Measurements from ENCODE around the gene BABAM2. TPM values are rescaled to one million over a fixed set of nuclear protein-coding genes. Genes with fewer than 3 reads are reported as not detected.

The BABAM2 gene
- total and polyA plus RNA-seq, 2 experiments from 2014 or later: 17.8 to 21.5 TPM

GRCh38 chr2:28338831-28339321 lies 448.3 kb downstream of the BABAM2 start:
- Mint-ChIP-seq H3K4me1 (peaks cover 31% of the 10 kb centered on the region), H3K36me3 (ENCODE audit: low read depth) (no peaks in the 10 kb centered on the region), H3K27me3 (ENCODE audit: insufficient read depth, low read depth, poor library complexity) (peaks cover 8% of the 10 kb centered on the region), H3K27ac (0 out of 2 replicates have a peak overlapping the region, but pooled peaks have one; percentile 24), H3K4me3 (no peak overlapping the region), H3K9me3 (no peaks in the 10 kb centered on the region)
- Histone ChIP-seq H3K36me3 (ENCODE audit: insufficient read depth) (no peaks in the 10 kb centered on the region), H3K79me2 (replicated peaks; ENCODE audit: insufficient read depth) (no peaks in the 10 kb centered on the region), H3K27me3 (ENCODE audit: insufficient read depth) (no peaks in the 10 kb centered on the region), H3F3A (replicated peaks; ENCODE audit: low read depth) (no peaks in the 10 kb centered on the region), H3K27ac (ENCODE audit: low read depth) (no peak overlapping the region), H3K4me2 (no peak overlapping the region), H3K9me2 (ENCODE audit: insufficient read depth) (no peaks in the 10 kb centered on the region), H3K4me1 (ENCODE audit: insufficient read depth) (peaks cover 8% of the 10 kb centered on the region), H2AFZ (no peak overlapping the region), H3K4me3 (no peak overlapping the region), H4K20me1 (replicated peaks; ENCODE audit: insufficient read depth) (no peaks in the 10 kb centered on the region)
- no peak for ATAC-seq
- no peak for DNase-seq (ENCODE audit: low spot score)
- no peak for TF ChIP-seq POLR2AphosphoS5 (IDR thresholded peaks at IDR 0.05; ENCODE audit: low read depth)
- no peak for TF ChIP-seq CTCF (conservative IDR thresholded peaks at IDR 0.05; ENCODE audit: low read depth in 2 of 2)
- no peak for TF ChIP-seq JUNB (IDR thresholded peaks at IDR 0.05; ENCODE audit: unreplicated experiment)
- no peak for TF ChIP-seq ZNF331 (CRISPR knock-in tag; IDR thresholded peaks at IDR 0.05; ENCODE audit: low read depth)
- TF ChIP-seq EZH2phosphoT487 (IDR thresholded peaks at IDR 0.05; ENCODE audit: unreplicated experiment): no peak
- TF ChIP-seq STAT1 (IDR thresholded peaks at IDR 0.05; ENCODE audit: unreplicated experiment): no peak
- no peak for TF ChIP-seq NANOG (IDR thresholded peaks at IDR 0.05; ENCODE audit: borderline replicate concordance)
- TF ChIP-seq, protein P1, sequence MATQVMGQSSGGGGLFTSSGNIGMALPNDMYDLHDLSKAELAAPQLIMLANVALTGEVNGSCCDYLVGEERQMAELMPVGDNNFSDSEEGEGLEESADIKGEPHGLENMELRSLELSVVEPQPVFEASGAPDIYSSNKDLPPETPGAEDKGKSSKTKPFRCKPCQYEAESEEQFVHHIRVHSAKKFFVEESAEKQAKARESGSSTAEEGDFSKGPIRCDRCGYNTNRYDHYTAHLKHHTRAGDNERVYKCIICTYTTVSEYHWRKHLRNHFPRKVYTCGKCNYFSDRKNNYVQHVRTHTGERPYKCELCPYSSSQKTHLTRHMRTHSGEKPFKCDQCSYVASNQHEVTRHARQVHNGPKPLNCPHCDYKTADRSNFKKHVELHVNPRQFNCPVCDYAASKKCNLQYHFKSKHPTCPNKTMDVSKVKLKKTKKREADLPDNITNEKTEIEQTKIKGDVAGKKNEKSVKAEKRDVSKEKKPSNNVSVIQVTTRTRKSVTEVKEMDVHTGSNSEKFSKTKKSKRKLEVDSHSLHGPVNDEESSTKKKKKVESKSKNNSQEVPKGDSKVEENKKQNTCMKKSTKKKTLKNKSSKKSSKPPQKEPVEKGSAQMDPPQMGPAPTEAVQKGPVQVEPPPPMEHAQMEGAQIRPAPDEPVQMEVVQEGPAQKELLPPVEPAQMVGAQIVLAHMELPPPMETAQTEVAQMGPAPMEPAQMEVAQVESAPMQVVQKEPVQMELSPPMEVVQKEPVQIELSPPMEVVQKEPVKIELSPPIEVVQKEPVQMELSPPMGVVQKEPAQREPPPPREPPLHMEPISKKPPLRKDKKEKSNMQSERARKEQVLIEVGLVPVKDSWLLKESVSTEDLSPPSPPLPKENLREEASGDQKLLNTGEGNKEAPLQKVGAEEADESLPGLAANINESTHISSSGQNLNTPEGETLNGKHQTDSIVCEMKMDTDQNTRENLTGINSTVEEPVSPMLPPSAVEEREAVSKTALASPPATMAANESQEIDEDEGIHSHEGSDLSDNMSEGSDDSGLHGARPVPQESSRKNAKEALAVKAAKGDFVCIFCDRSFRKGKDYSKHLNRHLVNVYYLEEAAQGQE (IDR thresholded peaks at IDR 0.05; ENCODE audit: unreplicated experiment): no peak
- no peak for TF ChIP-seq EZH2 (IDR thresholded peaks at IDR 0.05; ENCODE audit: low read depth, unreplicated experiment)

DNA sequence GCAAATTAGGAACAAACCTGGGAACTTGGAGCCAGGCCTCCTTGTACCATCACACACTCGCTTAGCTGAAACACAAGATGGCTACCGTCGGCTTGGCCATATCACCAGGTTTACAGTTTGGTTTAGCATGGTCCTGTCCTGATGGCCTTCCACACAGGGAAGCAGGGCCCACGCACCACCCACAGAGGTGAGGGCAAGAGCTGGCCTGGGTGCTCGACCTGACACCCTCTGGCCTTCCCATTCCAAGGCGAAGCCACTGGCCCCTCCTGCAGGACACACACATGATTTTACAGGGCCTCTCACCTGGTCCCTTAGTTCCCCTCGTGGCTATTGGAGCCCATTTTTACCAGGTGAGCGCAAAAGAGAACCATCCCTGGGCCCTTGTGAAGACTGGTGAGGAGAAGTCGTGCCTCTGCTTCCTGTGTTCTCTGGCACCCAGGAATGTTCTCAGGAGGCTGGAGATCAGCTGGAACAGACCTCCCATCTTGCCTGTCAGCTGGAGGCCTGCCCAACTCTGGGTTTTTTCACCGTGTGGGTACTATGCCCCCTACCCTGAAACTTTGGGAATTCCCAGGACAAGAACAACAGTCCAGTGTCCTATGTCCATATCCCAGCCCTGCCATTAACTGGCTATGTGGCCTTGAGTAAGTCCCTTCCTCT lies 449.1 kb downstream of the BABAM2 start:
- Mint-ChIP-seq H3K4me1 (peaks cover 31% of the 10 kb centered on the region), H3K9me3 (no peaks in the 10 kb centered on the region), H3K27ac (no peak overlapping the region), H3K36me3 (ENCODE audit: low read depth) (no peaks in the 10 kb centered on the region), H3K27me3 (ENCODE audit: insufficient read depth, low read depth, poor library complexity) (peaks cover 8% of the 10 kb centered on the region), H3K4me3 (no peak overlapping the region)
- DNase-seq (ENCODE audit: low spot score): no peak
- no peaks in the 10 kb centered on the region for H3K27me3 ChIP-seq (ENCODE audit: insufficient read depth)
- H2AFZ ChIP-seq: no peak overlapping the region
- no peaks in the 10 kb centered on the region for H3K36me3 ChIP-seq (ENCODE audit: insufficient read depth)
- no peaks in the 10 kb centered on the region for H3K79me2 ChIP-seq (replicated peaks; ENCODE audit: insufficient read depth)
- H3K4me1 ChIP-seq (ENCODE audit: insufficient read depth): peaks cover 8% of the 10 kb centered on the region
- H3K4me3 ChIP-seq: no peak overlapping the region
- no peaks in the 10 kb centered on the region for H3K9me2 ChIP-seq (ENCODE audit: insufficient read depth)
- TF ChIP-seq CTCF (conservative IDR thresholded peaks at IDR 0.05; ENCODE audit: low read depth in 2 of 2) (peak in 1 of 2 experiments; percentile 15; a peak in 1 of 4 replicates), NANOG (IDR thresholded peaks at IDR 0.05; ENCODE audit: borderline replicate concordance) (no peak)
- H3F3A ChIP-seq (replicated peaks; ENCODE audit: low read depth): no peaks in the 10 kb centered on the region
- ATAC-seq: no peak
- H3K27ac ChIP-seq (ENCODE audit: low read depth): no peak overlapping the region
- no peak overlapping the region for H3K4me2 ChIP-seq
- no peaks in the 10 kb centered on the region for H4K20me1 ChIP-seq (replicated peaks; ENCODE audit: insufficient read depth)
